HepG2 (cell line): ENCODE measurements around the gene SESN2. TPM values are rescaled to one million over a fixed set of nuclear protein-coding genes. Genes with fewer than 3 reads are reported as not detected.

ENCODE experiments used
- CHD4 ChIP-seq: fragments of 200-600 bp; sonication (generic); IDR thresholded peaks from 2 replicates; pipeline ENCODE4 v1.7.0; 2017; ENCODE audit warnings: mild to moderate bottlenecking, low read length, borderline replicate concordance
- FOXA1 ChIP-seq, 2 experiments: fragments of 450-650 bp in 1 of 2; sonication (generic) in 1 of 2; formaldehyde crosslinking in 1 of 2; IDR thresholded peaks; 2 replicates each; pipeline versions ENCODE4 v1.4.0 to v1.6.1; 2016 to 2020; ENCODE audit warnings: missing genetic modification reagents in 1 of 2
- GABPA ChIP-seq, 2 experiments: IDR thresholded peaks; 2 replicates each; pipeline ENCODE4 v1.6.1; 2011 to 2016; ENCODE audit warnings: low read depth in 2 of 2, low read length in 1 of 2, missing biosample characterization in 1 of 2, missing genetic modification characterization in 1 of 2
- HNRNPH1 ChIP-seq: fragments of 200-400 bp; formaldehyde crosslinking; optimal IDR thresholded peaks from 2 replicates; pipeline ENCODE3; 2017; ENCODE audit warnings: mild to moderate bottlenecking, low read depth, low read length
- HOMEZ ChIP-seq: IDR thresholded peaks from 2 replicates; pipeline ENCODE4 v1.6.1; 2016; ENCODE audit warnings: low read depth
- KLF12 ChIP-seq: sonication (generic); formaldehyde crosslinking; IDR thresholded peaks from 2 replicates; pipeline ENCODE4 v1.4.0; 2020; ENCODE audit warnings: missing genetic modification reagents, borderline replicate concordance
- MXD4 ChIP-seq: IDR thresholded peaks from 2 replicates; pipeline ENCODE4 v1.6.1; 2016; ENCODE audit warnings: mild to moderate bottlenecking, missing biosample characterization, missing genetic modification reagents
- POLR2AphosphoS5 ChIP-seq: IDR thresholded peaks from 2 replicates; pipeline ENCODE4 v1.6.1; 2012; ENCODE audit warnings: low read depth, low read length
- RARG ChIP-seq: sonication (generic); formaldehyde crosslinking; IDR thresholded peaks from 2 replicates; pipeline ENCODE4 v1.4.0; 2020; ENCODE audit warnings: low read depth, mild to moderate bottlenecking, missing genetic modification reagents
- SNAPC2 ChIP-seq: sonication (generic); formaldehyde crosslinking; IDR thresholded peaks from 2 replicates; pipeline ENCODE4 v1.8.1; 2022; ENCODE audit warnings: mild to moderate bottlenecking, missing genetic modification reagents
- YEATS2 ChIP-seq: sonication (generic); formaldehyde crosslinking; IDR thresholded peaks from 2 replicates; pipeline ENCODE4 v1.4.0; 2020; ENCODE audit warnings: missing genetic modification reagents, borderline replicate concordance
- ZEB1 ChIP-seq: IDR thresholded peaks from 2 replicates; pipeline ENCODE4 v1.6.1; 2012; ENCODE audit warnings: mild to moderate bottlenecking, low read depth, inconsistent platforms; ENCODE audit not compliant: insufficient replicate concordance
- ZNF124 ChIP-seq: sonication (generic); formaldehyde crosslinking; IDR thresholded peaks from 2 replicates; pipeline ENCODE4 v1.4.0; 2020; ENCODE audit warnings: missing genetic modification reagents
- ZNF281 ChIP-seq: sonication (generic); formaldehyde crosslinking; IDR thresholded peaks from 2 replicates; pipeline ENCODE4 v1.4.0; 2020; ENCODE audit warnings: missing genetic modification reagents, borderline replicate concordance
- ZNF530 ChIP-seq: sonication (generic); formaldehyde crosslinking; IDR thresholded peaks from 2 replicates; pipeline ENCODE4 v1.5.0; 2020; ENCODE audit warnings: low read depth, mild to moderate bottlenecking, missing genetic modification reagents
- ZNF574 ChIP-seq: sonication (generic); formaldehyde crosslinking; IDR thresholded peaks from 2 replicates; pipeline ENCODE4 v1.4.0; 2020; ENCODE audit warnings: missing genetic modification reagents
- ZNF589 ChIP-seq: sonication (generic); formaldehyde crosslinking; conservative IDR thresholded peaks from 2 replicates; pipeline ENCODE4 v1.8.0; 2022; ENCODE audit warnings: mild to moderate bottlenecking, moderate library complexity, missing genetic modification reagents
- ZNF670 ChIP-seq: sonication (generic); formaldehyde crosslinking; IDR thresholded peaks from 2 replicates; pipeline ENCODE4 v1.8.0; 2022; ENCODE audit warnings: mild to moderate bottlenecking, missing genetic modification reagents, borderline replicate concordance
- polyA plus RNA-seq, 8 experiments: library from polyadenylated mRNA; depleted of rRNA in 3 of 8; stranded (reverse) in 7 of 8; unstranded in 1 of 8; fragments of >200 nt; fragmentation: Illumina TruSeq in 4 of 8; extraction: Trizol in 4 of 8; gene quantifications; 2 replicates each; pipeline versions ENCODE4 v1.2.1 to v1.2.3, GENCODE V29; 2011 to 2016; ENCODE audit warnings: low read depth in 4 of 8, missing spikeins in 1 of 8, mixed read lengths in 1 of 8; ENCODE audit not compliant: insufficient read depth in 1 of 8
- total RNA-seq, 5 experiments: library from RNA; depleted of rRNA; stranded (reverse); fragments of >200 nt; fragmentation: Illumina TruSeq; extraction: Trizol; gene quantifications; 2 replicates each; pipeline ENCODE4 v1.2.3, GENCODE V29; 2016; ENCODE audit warnings: low read depth in 1 of 5

SESN2 gene
- total and polyA plus RNA-seq, 2 of the 13 experiments (the other 11 are each of a cell fraction or from before 2014, with no cell fraction given): 13.2 to 19.1 TPM

GRCh38 chr1:28246427-28246832 lies 12.9 kb upstream of the SESN2 start (continued):
- TF ChIP-seq HOMEZ (CRISPR knock-in tag) (peak; percentile 80), MXD4 (CRISPR knock-in tag) (peak; percentile 53; the same call in 1 of the 2 replicates), ZNF124 (CRISPR knock-in tag) (0 out of 2 replicates have a peak, but pooled peaks have one; percentile 48), KLF12 (CRISPR knock-in tag) (no peak), SNAPC2 (CRISPR knock-in tag) (no peak), POLR2AphosphoS5 (peak; percentile 41; the same call in 1 of the 2 replicates), ZNF589 (no peak), ZEB1 (peak; percentile 34), GABPA (IDR thresholded peaks at IDR 0.05; ENCODE audit: low read depth, low read length) (no peak), GABPA (CRISPR knock-in tag; IDR thresholded peaks at IDR 0.05; ENCODE audit: low read depth) (peak; percentile 44), ZNF281 (CRISPR knock-in tag) (0 out of 2 replicates have a peak, but pooled peaks have one; percentile 18), FOXA1 (IDR thresholded peaks at IDR 0.05) (no peak), FOXA1 (CRISPR knock-in tag; IDR thresholded peaks at IDR 0.05) (peak; percentile 72), ZNF530 (CRISPR knock-in tag) (no peak), CHD4 (peak; percentile 64; the same call in 1 of the 2 replicates), HNRNPH1 (no peak), YEATS2 (CRISPR knock-in tag) (peak; percentile 16; the same call in 1 of the 2 replicates), ZNF574 (CRISPR knock-in tag) (no peak), ZNF670 (CRISPR knock-in tag) (0 out of 2 replicates have a peak, but pooled peaks have one; percentile 30), RARG (CRISPR knock-in tag) (no peak)
